ENCODE results near the gene NUDCD3. TPM values are rescaled to one million over a fixed set of nuclear protein-coding genes. Genes with fewer than 3 reads are reported as not detected.

Gene NUDCD3
- total and polyA plus RNA-seq, 2 of the 8 experiments (the other 6 are each of a cell fraction or from before 2014, with no cell fraction given) = 35.2 to 93.7 TPM

DNA sequence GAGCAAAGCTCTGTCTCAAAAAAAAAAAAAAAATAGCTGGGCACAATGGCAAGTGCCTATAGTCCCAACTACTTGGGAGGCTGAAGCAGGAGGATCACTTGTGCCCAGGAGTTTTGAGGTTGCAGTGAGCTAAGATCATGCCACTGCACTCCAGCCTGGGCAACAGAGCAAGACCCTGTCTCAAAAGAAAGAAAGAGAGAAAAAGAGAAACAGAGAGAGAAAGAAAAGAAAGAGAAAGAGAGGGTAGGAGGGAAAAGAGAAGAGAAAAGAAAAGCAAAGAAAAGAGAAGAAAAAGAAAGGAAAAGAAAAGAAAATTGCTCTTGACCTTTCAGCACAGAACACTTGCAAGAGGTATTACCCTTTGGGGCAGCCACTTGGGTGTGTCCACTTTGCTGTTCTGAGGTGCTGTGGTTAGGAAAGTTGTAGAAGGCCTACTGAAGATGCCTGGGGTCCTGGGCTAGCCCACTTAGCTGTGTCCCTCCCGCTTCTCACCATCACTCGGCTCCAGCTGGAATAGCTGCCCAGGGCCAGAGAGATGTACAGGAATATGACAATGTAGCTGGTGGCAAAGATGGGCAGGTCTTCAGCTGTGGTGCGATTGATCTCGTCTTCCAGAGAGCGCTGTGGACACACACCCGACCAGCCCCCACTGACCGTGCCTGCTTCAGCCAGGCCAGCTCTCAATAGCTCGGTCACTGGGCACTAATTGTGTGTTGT, 45.0 kb upstream of the NUDCD3 start:
- no peak overlapping the region for H4K8ac ChIP-seq (ENCODE audit: extremely low read depth, insufficient read depth, low read length)
- H4K5ac ChIP-seq (ENCODE audit: insufficient read length, low read depth, low read length) = no peak overlapping the region
- H3K4ac ChIP-seq (replicated peaks; ENCODE audit: insufficient read length, low read depth, low read length) = no peak overlapping the region
- H3K9ac ChIP-seq (replicated peaks in 1 of 4; ENCODE audit: extremely low read depth in 1 of 4, low read depth in 3 of 4, low read length in 3 of 4) = no peak overlapping the region
- no peak overlapping the region for H2BK12ac ChIP-seq (ENCODE audit: low read depth, low read length)
- H3K9me3 ChIP-seq (ENCODE audit: insufficient read depth in 2 of 2, low read depth in 1 of 2, low read length in 1 of 2) = no peaks in the 10 kb centered on the region
- no peak overlapping the region for H3K14ac ChIP-seq (ENCODE audit: insufficient read length)
- no peaks in the 10 kb centered on the region for H3K36me3 ChIP-seq (ENCODE audit: control insufficient read depth in 2 of 4, insufficient read depth in 4 of 4, low read length in 3 of 4)
- 90% methylated on average over 8 of the region's 8 CpGs; no CpG with 5 or more reads in 1 of the 2 experiments for WGBS, 2 experiments (ENCODE audit: extremely low coverage in 1 of 2, insufficient coverage in 1 of 2, insufficient read length in 1 of 2, insufficient replicate concordance in 2 of 2, low coverage in 1 of 2, low lambda C conversion rate in 2 of 2, missing lambda C conversion rate in 1 of 2)
- H3K18ac ChIP-seq (ENCODE audit: extremely low read depth, low read length) = no peak overlapping the region
- no peak overlapping the region for H4K91ac ChIP-seq (replicated peaks; ENCODE audit: insufficient read length, low read length)
- H3K4me2 ChIP-seq (ENCODE audit: insufficient read depth in 1 of 2, low read depth in 2 of 2, low read length in 2 of 2) = no peak overlapping the region
- no peak overlapping the region for H3K27ac ChIP-seq (ENCODE audit: low read depth, low read length)
- no peak overlapping the region for H2BK5ac ChIP-seq (ENCODE audit: low read depth, low read length)
- ChIA-PET CTCF (ENCODE audit: partially characterized antibody) (interaction anchor here (0.6 to 10.0 kb wide), 27 partner anchors 11 to 1910 kb away, joined by 3 to 98 read pairs (median 4); partner anchors contain the start of gene NUDCD3), POLR2A (ENCODE audit: partially characterized antibody) (interaction anchor here (0.6 to 1.7 kb wide), 5 partner anchors 12 to 203 kb away, joined by 3 to 5 read pairs (median 3); partner anchors contain the start of gene NUDCD3)
- no peak overlapping the region for H3K4me3 ChIP-seq (ENCODE audit: extremely low read depth in 1 of 4, insufficient read depth in 2 of 4, low read depth in 3 of 4, low read length in 4 of 4)
- no peak overlapping the region for H2BK15ac ChIP-seq (ENCODE audit: low read length)
- DNase-seq (ENCODE audit: low read depth in 1 of 2, low spot score in 2 of 2) (no peak), FAIRE-seq (no peak)
- H3K56ac ChIP-seq (replicated peaks; ENCODE audit: insufficient read length, low read depth, low read length) = no peak overlapping the region
- H3K23me2 ChIP-seq (ENCODE audit: low read depth, low read length) = no peaks in the 10 kb centered on the region
- no peaks in the 10 kb centered on the region for H3K79me1 ChIP-seq (ENCODE audit: low read depth, low read length)
- H2AK5ac ChIP-seq (ENCODE audit: low read depth, low read length) = no peak overlapping the region
- H2BK120ac ChIP-seq (replicated peaks; ENCODE audit: low read depth, low read length) = no peak overlapping the region
- no peaks in the 10 kb centered on the region for H4K20me1 ChIP-seq (replicated peaks in 1 of 2; ENCODE audit: control insufficient read depth in 1 of 2, insufficient read depth in 2 of 2, low read length in 2 of 2)
- no peak overlapping the region for H2BK20ac ChIP-seq (ENCODE audit: low read length)
- H3K27me3 ChIP-seq (replicated peaks in 1 of 4; ENCODE audit: control insufficient read depth in 3 of 4, extremely low read depth in 1 of 4, insufficient read depth in 3 of 4, low read length in 3 of 4) = no peaks in the 10 kb centered on the region
- no peak overlapping the region for H3K23ac ChIP-seq (ENCODE audit: insufficient read length)
- no peak for TF ChIP-seq CEBPB (IDR thresholded peaks at IDR 0.05; ENCODE audit: low read depth, low read length)
- no peak for TF ChIP-seq TCF12 (IDR thresholded peaks at IDR 0.05; ENCODE audit: low read depth, low read length)
- TF ChIP-seq EZH2 (IDR thresholded peaks at IDR 0.05; ENCODE audit: low read depth, low read length, severe bottlenecking) = no peak
- H2AFZ ChIP-seq (ENCODE audit: low read length) = no peak overlapping the region
- H3K4me1 ChIP-seq (replicated peaks in 1 of 4; ENCODE audit: control insufficient read depth in 3 of 4, insufficient read depth in 4 of 4, low read length in 3 of 4) = no peaks in the 10 kb centered on the region
- H3K79me2 ChIP-seq (ENCODE audit: control insufficient read depth in 1 of 2, insufficient read depth in 2 of 2, low read length in 2 of 2) = no peaks in the 10 kb centered on the region

Measured in H1 (cell line).